Stimulated activated CD8-positive, alpha-beta memory T cell treated with anti-CD3 and anti-CD28 coated beads, Interleukin-15, amount 100 ng/mL, for 4 hours (primary cell): Measurements from ENCODE around the gene TMEM271.
"Not testable (repeated sequence)": the region's sequence is repeated elsewhere in the genome, so short reads cannot be mapped to it uniquely, and the experiment has no call there.

Source experiments
- DNase-seq, 2 donors: peaks; one replicate each; pipeline ENCODE4 v3.0.0-alpha.2; 2020; ENCODE audit warnings: low read depth in 2 of 2

TMEM271 gene

GRCh38 chr4:578451-579443 is 2.7 kb upstream of the TMEM271 start:
- DNase-seq: no peak

- no peak for DNase-seq
Measured at GRCh38 chr4:577499-578450, 1.7 kb upstream of the TMEM271 start.

- DNase-seq: no peak
Measured at GRCh38 chr4:576991-577498, 950 bp upstream of the TMEM271 start.

- DNase-seq: no peak
Measured at GRCh38 chr4:575281-576141, 584 bp downstream of the TMEM271 start.

- DNase-seq: no peak
Measured at GRCh38 chr4:574346-575161, 1.5 kb downstream of the TMEM271 start.

- no peak for DNase-seq
Measured at GRCh38 chr4:573122-573892, 2.8 kb downstream of the TMEM271 start.

GRCh38 chr4:572594-572993 is 3.5 kb downstream of the TMEM271 start:
- DNase-seq: no peak

GRCh38 chr4:571838-572572 is 4.1 kb downstream of the TMEM271 start:
- no peak for DNase-seq

- no peak for DNase-seq
Measured at GRCh38 chr4:570754-571153, 5.3 kb downstream of the TMEM271 start.

- no peak for DNase-seq
Measured at GRCh38 chr4:569958-570667, 6.0 kb downstream of the TMEM271 start.

- no peak for DNase-seq
Measured at GRCh38 chr4:568962-569361, 7.1 kb downstream of the TMEM271 start.

- DNase-seq: no peak
Measured at GRCh38 chr4:568351-568652, 7.8 kb downstream of the TMEM271 start.

- DNase-seq: no peak
Measured at GRCh38 chr4:567457-568350, 8.4 kb downstream of the TMEM271 start.

GRCh38 chr4:566508-567295 is 9.4 kb downstream of the TMEM271 start:
- DNase-seq: no peak

- no peak for DNase-seq
Measured at GRCh38 chr4:566035-566434, 10.1 kb downstream of the TMEM271 start.

GRCh38 chr4:565614-566013 is 10.5 kb downstream of the TMEM271 start:
- not testable (repeated sequence) for DNase-seq

GRCh38 chr4:562458-562857 is 13.6 kb downstream of the TMEM271 start:
- DNase-seq: not testable (repeated sequence)
